Measurements from ENCODE around the gene MT1G. TPM values are rescaled to one million over a fixed set of nuclear protein-coding genes. Genes with fewer than 3 reads are reported as not detected.

Gene MT1G
- total RNA-seq, 1 donor from 2014 or later: not detected

DNA sequence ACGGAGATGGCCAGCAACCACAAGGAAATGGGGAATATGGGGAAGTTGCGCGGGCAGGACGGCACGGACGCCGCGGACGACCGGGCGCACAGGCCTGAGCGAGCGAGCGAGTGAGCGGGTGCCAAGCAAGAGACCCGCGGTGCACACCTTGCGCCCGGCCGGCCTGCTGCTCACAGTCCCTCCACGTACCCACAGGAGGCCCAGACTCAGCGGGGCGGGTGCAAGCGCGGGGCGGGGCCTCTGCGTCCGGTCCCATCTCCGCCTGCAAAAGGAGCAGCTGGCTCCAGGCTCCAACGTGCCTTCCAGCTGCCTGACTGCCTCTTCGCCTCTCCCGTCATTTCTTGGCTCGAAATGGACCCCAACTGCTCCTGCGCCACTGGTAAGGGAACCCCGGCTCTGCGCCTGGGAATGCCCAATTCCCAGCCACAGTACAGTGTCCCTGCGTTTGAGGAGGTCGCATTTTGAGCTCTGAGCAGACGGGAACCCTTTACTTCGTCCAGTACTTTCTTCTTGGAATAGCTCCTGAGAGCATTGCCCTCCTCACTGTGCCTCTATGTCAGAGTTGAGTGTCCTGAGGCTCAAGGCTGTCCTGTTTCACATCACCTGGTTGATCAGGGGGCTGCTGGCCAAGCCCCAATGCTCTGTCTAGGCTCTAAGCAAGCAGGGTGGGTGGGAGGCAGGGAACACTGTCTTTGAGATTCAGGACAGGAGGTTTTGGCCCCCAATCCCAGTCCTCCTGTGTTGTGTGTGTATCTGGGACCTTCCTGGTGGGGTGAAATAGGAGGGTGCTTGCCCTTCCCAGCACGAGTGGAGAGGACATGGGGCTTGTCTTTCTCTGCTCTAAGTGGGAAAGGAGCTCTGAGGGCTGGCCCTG, 50.4 kb downstream of the MT1G start:
- peak; percentile 93 for DNase-seq

Other genes with a start within 250 kb of the MT1G start
- 124 TPM for gene AMFR, start 242.5 kb downstream of the MT1G start, total RNA-seq
- 81.8 TPM for gene NUDT21, start 216.7 kb downstream of the MT1G start, total RNA-seq
- 61.0 TPM for gene OGFOD1, start 216.5 kb downstream of the MT1G start, total RNA-seq
- gene BBS2, start 148.0 kb downstream of the MT1G start, total RNA-seq: 55.0 TPM
- not detected for gene MT4, start 103.0 kb downstream of the MT1G start, total RNA-seq
- gene MT3, start 78.5 kb downstream of the MT1G start, total RNA-seq: not detected
- 3.0 TPM for gene MT2A, start 59.5 kb downstream of the MT1G start, total RNA-seq
- 16.3 TPM for gene MT1E, start 42.3 kb downstream of the MT1G start, total RNA-seq
- 1.7 TPM for gene MT1M, start 35.4 kb downstream of the MT1G start, total RNA-seq
- gene MT1A, start 29.4 kb downstream of the MT1G start, total RNA-seq: not detected
- gene MT1B, start 16.2 kb downstream of the MT1G start, total RNA-seq: not detected
- gene MT1F, start 10.1 kb downstream of the MT1G start, total RNA-seq: 8.2 TPM
- not detected for gene MT1H, start 1.7 kb upstream of the MT1G start, total RNA-seq
- 55.9 TPM for gene MT1X, start 14.4 kb upstream of the MT1G start, total RNA-seq
- gene NUP93, start 62.1 kb upstream of the MT1G start, total RNA-seq: 52.8 TPM
- gene SLC12A3, start 197.1 kb upstream of the MT1G start, total RNA-seq: not detected